ENCODE results near the gene RNF150.

Gene RNF150

GRCh38 chr4:141075553-141075952, 57.7 kb downstream of the RNF150 start:
- Histone ChIP-seq H3K27me3 (ENCODE audit: insufficient read depth, low read depth, severe bottlenecking) (no peaks in the 10 kb centered on the region), H3K27ac (no peak overlapping the region), H3K9me3 (ENCODE audit: severe bottlenecking) (no peaks in the 10 kb centered on the region), H3K36me3 (no peaks in the 10 kb centered on the region), H3K4me3 (ENCODE audit: low read depth, low read length) (no peak overlapping the region)
- TF ChIP-seq CTCF (IDR thresholded peaks at IDR 0.05; ENCODE audit: low read depth, low read length): no peak
- DNase-seq: no peak

GRCh38 chr4:141074098-141074878, 59.0 kb downstream of the RNF150 start:
- Histone ChIP-seq H3K36me3 (no peaks in the 10 kb centered on the region), H3K9me3 (ENCODE audit: severe bottlenecking) (no peaks in the 10 kb centered on the region), H3K4me3 (ENCODE audit: low read depth, low read length) (no peak overlapping the region), H3K27ac (no peak overlapping the region), H3K27me3 (ENCODE audit: insufficient read depth, low read depth, severe bottlenecking) (no peaks in the 10 kb centered on the region)
- no peak for TF ChIP-seq CTCF (IDR thresholded peaks at IDR 0.05; ENCODE audit: low read depth, low read length)
- no peak for DNase-seq

GRCh38 chr4:141066690-141067089, 66.6 kb downstream of the RNF150 start:
- Histone ChIP-seq H3K27ac (no peak overlapping the region), H3K4me3 (ENCODE audit: low read depth, low read length) (no peak overlapping the region), H3K9me3 (ENCODE audit: severe bottlenecking) (no peaks in the 10 kb centered on the region), H3K27me3 (ENCODE audit: insufficient read depth, low read depth, severe bottlenecking) (no peaks in the 10 kb centered on the region), H3K36me3 (no peaks in the 10 kb centered on the region)
- TF ChIP-seq CTCF (IDR thresholded peaks at IDR 0.05; ENCODE audit: low read depth, low read length): no peak
- DNase-seq: no peak

- no peak for DNase-seq
- no peak overlapping the region for H3K27ac ChIP-seq
- TF ChIP-seq CTCF (IDR thresholded peaks at IDR 0.05; ENCODE audit: low read depth, low read length): no peak
- no peak overlapping the region for H3K4me3 ChIP-seq (ENCODE audit: low read depth, low read length)
- no peaks in the 10 kb centered on the region for H3K36me3 ChIP-seq
- no peaks in the 10 kb centered on the region for H3K27me3 ChIP-seq (ENCODE audit: insufficient read depth, low read depth, severe bottlenecking)
- no peaks in the 10 kb centered on the region for H3K9me3 ChIP-seq (ENCODE audit: severe bottlenecking)
Measured at GRCh38 chr4:141065872-141066271, 67.4 kb downstream of the RNF150 start.

- no peak for DNase-seq
Measured at GRCh38 chr4:141062651-141063050, 70.6 kb downstream of the RNF150 start.

More at GRCh38 chr4:141062651-141063050, 70.6 kb downstream of the RNF150 start:
- Histone ChIP-seq H3K36me3 (no peaks in the 10 kb centered on the region), H3K9me3 (ENCODE audit: severe bottlenecking) (no peaks in the 10 kb centered on the region), H3K27me3 (ENCODE audit: insufficient read depth, low read depth, severe bottlenecking) (no peaks in the 10 kb centered on the region), H3K4me3 (ENCODE audit: low read depth, low read length) (no peak overlapping the region), H3K27ac (no peak overlapping the region)
- no peak for TF ChIP-seq CTCF (IDR thresholded peaks at IDR 0.05; ENCODE audit: low read depth, low read length)

All from WERI-Rb-1 (cell line).